Transverse colon (tissue), 4 donors: ENCODE results near the gene CERK.

Experiments
- CTCF ChIP-seq, 5 experiments: fragments of 200-600 bp in 3 of 5; fragments of 450-650 bp in 2 of 5; sonication (generic) in 3 of 5; IDR thresholded peaks; 1 replicate in 2 of 5; 2 replicates in 3 of 5; pipeline ENCODE4 v1.5.1; 2016 to 2017; ENCODE audit warnings: antibody characterized with exemption in 5 of 5, inconsistent platforms in 3 of 5, mild to moderate bottlenecking in 2 of 5, moderate library complexity in 1 of 5
- POLR2AphosphoS5 ChIP-seq, 3 donors: sonication (generic); formaldehyde crosslinking; IDR thresholded peaks; one replicate each; pipeline ENCODE4 v1.6.1; 2016; ENCODE audit warnings: antibody characterized with exemption in 3 of 3

- no peak for TF ChIP-seq CTCF (IDR thresholded peaks at IDR 0.05)
- no peak for TF ChIP-seq POLR2AphosphoS5 (IDR thresholded peaks at IDR 0.05)
These were observed 62.6 kb downstream of the CERK start for GRCh38 chr22:46675479-46675878.
